HEK293T (cell line): Measurements from ENCODE around the gene BBX.

ENCODE experiments used
- CTCF ChIA-PET: fragments of 350-600 bp; formaldehyde crosslinking; extraction: SDS; loops from one replicate; lab custom pipeline; 2021; ENCODE audit warnings: antibody characterized with exemption, inconsistent platforms; lab: Yijun Ruan, JAX
- POLR2A ChIA-PET: fragments of 350-600 bp; formaldehyde crosslinking; extraction: SDS; loops from one replicate; lab custom pipeline; 2020; ENCODE audit warnings: antibody characterized with exemption, inconsistent platforms; lab: Yijun Ruan, JAX
- DNase-seq: peaks from one replicate; pipeline ENCODE4 v3.0.0; 2012; ENCODE audit warnings: mixed read lengths; ENCODE audit errors: extremely low spot score
- ARNT ChIP-seq: fragments of 450-650 bp; IDR thresholded peaks from 2 replicates; pipeline ENCODE4 v1.6.1; 2017; ENCODE audit warnings: mild to moderate bottlenecking
- BHLHE40 ChIP-seq: fragments of 450-650 bp; IDR thresholded peaks from 2 replicates; pipeline ENCODE4 v1.6.1; 2016; ENCODE audit warnings: mild to moderate bottlenecking, moderate library complexity, borderline replicate concordance
- CTBP1 ChIP-seq: fragments of 450-650 bp; IDR thresholded peaks from 2 replicates; pipeline ENCODE4 v1.6.1; 2016; ENCODE audit warnings: borderline replicate concordance
- ELF4 ChIP-seq: fragments of 450-650 bp; IDR thresholded peaks from 2 replicates; pipeline ENCODE4 v1.6.1; 2017; ENCODE audit warnings: antibody characterized with exemption
- FOXA1 ChIP-seq: fragments of 450-650 bp; IDR thresholded peaks from 2 replicates; pipeline ENCODE4 v1.6.1; 2016; ENCODE audit warnings: mild to moderate bottlenecking
- FOXK2 ChIP-seq: fragments of 450-650 bp; IDR thresholded peaks from 2 replicates; pipeline ENCODE4 v1.6.1; 2016; ENCODE audit warnings: mild to moderate bottlenecking
- FOXM1 ChIP-seq: fragments of 450-650 bp; IDR thresholded peaks from 2 replicates; pipeline ENCODE4 v1.6.1; 2017; ENCODE audit warnings: mild to moderate bottlenecking, borderline replicate concordance
- HDGF ChIP-seq: fragments of 450-650 bp; IDR thresholded peaks from 2 replicates; pipeline ENCODE4 v1.6.1; 2017; ENCODE audit warnings: antibody characterized with exemption, borderline replicate concordance
- L3MBTL2 ChIP-seq: fragments of 450-650 bp; conservative IDR thresholded peaks from 2 replicates; pipeline ENCODE4 v1.6.1; 2016; ENCODE audit warnings: mild to moderate bottlenecking
- LEF1 ChIP-seq: fragments of 450-650 bp; IDR thresholded peaks from 2 replicates; pipeline ENCODE4 v1.6.1; 2017; ENCODE audit warnings: mild to moderate bottlenecking, borderline replicate concordance
- NFRKB ChIP-seq: fragments of 450-650 bp; IDR thresholded peaks from 2 replicates; pipeline ENCODE4 v1.6.1; 2016; ENCODE audit warnings: mild to moderate bottlenecking, moderate library complexity
- SP1 ChIP-seq: fragments of 450-650 bp; IDR thresholded peaks from 2 replicates; pipeline ENCODE4 v1.6.1; 2017
- SUZ12 ChIP-seq: fragments of 450-650 bp; IDR thresholded peaks from 2 replicates; pipeline ENCODE4 v1.6.1; 2016; ENCODE audit warnings: mild to moderate bottlenecking
- TARDBP ChIP-seq: fragments of 450-650 bp; IDR thresholded peaks from 2 replicates; pipeline ENCODE4 v1.6.1; 2016
- ZNF384 ChIP-seq: fragments of 450-650 bp; IDR thresholded peaks from 2 replicates; pipeline ENCODE4 v1.6.1; 2016
- TF ChIP-seq, protein P1 (sequence below): fragments of 450-650 bp; IDR thresholded peaks from 2 replicates; pipeline ENCODE4 v1.6.1; 2016

BBX gene

GRCh38 chr3:107818025-107818424 is 295.3 kb downstream of the BBX start:
- TF ChIP-seq, protein P1, sequence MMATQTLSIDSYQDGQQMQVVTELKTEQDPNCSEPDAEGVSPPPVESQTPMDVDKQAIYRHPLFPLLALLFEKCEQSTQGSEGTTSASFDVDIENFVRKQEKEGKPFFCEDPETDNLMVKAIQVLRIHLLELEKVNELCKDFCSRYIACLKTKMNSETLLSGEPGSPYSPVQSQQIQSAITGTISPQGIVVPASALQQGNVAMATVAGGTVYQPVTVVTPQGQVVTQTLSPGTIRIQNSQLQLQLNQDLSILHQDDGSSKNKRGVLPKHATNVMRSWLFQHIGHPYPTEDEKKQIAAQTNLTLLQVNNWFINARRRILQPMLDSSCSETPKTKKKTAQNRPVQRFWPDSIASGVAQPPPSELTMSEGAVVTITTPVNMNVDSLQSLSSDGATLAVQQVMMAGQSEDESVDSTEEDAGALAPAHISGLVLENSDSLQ, result no peak
- TF ChIP-seq LEF1 (no peak), FOXK2 (no peak), ZNF384 (no peak), CTBP1 (no peak), SUZ12 (no peak), SP1 (no peak), FOXM1 (no peak)
- CTCF ChIA-PET, result no interaction called here
- POLR2A ChIA-PET, result no interaction called here
- DNase-seq, result no peak

DNA sequence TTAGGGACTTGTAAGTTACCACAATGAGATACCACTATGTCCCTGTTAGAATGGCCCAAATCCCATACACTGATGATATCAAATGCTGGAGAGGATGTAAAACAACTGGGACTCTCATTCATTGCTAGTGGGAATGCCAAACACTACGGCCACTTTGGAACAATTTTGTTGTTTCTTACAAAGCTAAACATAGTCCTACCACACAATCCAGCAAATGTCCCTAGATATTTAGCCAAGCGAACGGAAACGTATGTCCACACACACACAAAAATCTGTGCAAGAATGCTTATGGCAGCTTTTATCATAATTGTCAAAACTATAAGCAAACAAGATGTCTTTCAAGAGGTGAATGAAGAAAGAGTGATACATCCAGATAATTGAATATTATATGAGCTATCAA is 296.9 kb downstream of the BBX start:
- TF ChIP-seq SUZ12 (no peak), HDGF (no peak), NFRKB (no peak), BHLHE40 (no peak), CTBP1 (no peak), FOXM1 (no peak), ZNF384 (no peak), ARNT (no peak), LEF1 (no peak), FOXA1 (no peak), L3MBTL2 (no peak), FOXK2 (no peak)
- TF ChIP-seq, protein P1, result no peak
- POLR2A ChIA-PET, result no interaction called here
- CTCF ChIA-PET, result no interaction called here
- DNase-seq, result no peak

- ChIA-PET CTCF (no interaction called here), POLR2A (no interaction called here)
- DNase-seq, result no peak
- TF ChIP-seq L3MBTL2, result no peak
- TF ChIP-seq NFRKB, result no peak
- no peak for TF ChIP-seq FOXA1
- TF ChIP-seq BHLHE40, result no peak
- TF ChIP-seq TARDBP, result no peak
- no peak for TF ChIP-seq SUZ12
- no peak for TF ChIP-seq ELF4
- no peak for TF ChIP-seq SP1
- TF ChIP-seq ZNF384, result no peak
- TF ChIP-seq, protein P1, result no peak
Measured at GRCh38 chr3:107822308-107822707, 299.5 kb downstream of the BBX start.

- TF ChIP-seq L3MBTL2 (no peak), SUZ12 (no peak), ELF4 (no peak), CTBP1 (no peak), TARDBP (no peak), SP1 (no peak), LEF1 (no peak), FOXK2 (no peak), NFRKB (no peak), FOXA1 (no peak), ZNF384 (no peak), BHLHE40 (no peak), ARNT (no peak)
- TF ChIP-seq, protein P1, result no peak
- ChIA-PET CTCF (interaction anchor here (0.6 kb wide), 1 partner anchor 14 kb away, joined by 4 read pairs; no protein-coding TSS in a partner anchor), POLR2A (no interaction called here)
- no peak for DNase-seq
Measured at GRCh38 chr3:107824822-107825371, 302.1 kb downstream of the BBX start.

DNA sequence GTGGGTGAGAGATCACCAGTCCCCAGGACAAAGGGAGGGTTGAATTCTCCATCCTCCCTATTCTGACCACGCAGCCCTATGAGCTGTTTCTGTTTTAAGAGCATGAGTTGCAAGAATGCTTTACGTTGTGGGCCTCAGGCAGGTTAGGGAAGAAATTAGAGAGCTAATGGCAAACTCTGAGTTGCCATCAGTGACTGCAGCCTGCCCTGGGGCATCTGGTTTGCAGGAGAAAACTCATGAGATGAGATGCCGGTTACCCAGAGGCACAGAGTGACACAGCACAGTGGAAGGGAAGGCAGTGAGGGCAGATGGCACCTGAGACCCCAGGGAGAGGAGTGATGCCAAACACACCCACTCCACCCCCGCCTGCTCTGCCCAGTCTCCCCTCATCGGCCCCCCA is 302.8 kb downstream of the BBX start:
- DNase-seq, result no peak
- CTCF ChIA-PET, result interaction anchor here (0.6 kb wide), 1 partner anchor 15 kb away, joined by 4 read pairs; no protein-coding TSS in a partner anchor
- POLR2A ChIA-PET, result no interaction called here
- TF ChIP-seq CTBP1 (no peak), LEF1 (no peak), NFRKB (no peak), L3MBTL2 (no peak), SP1 (no peak), FOXM1 (no peak), ELF4 (no peak), HDGF (no peak), ZNF384 (no peak), SUZ12 (no peak), FOXK2 (no peak), ARNT (no peak), TARDBP (no peak), FOXA1 (no peak), BHLHE40 (no peak)
- TF ChIP-seq, protein P1, result no peak
